GM19035 (cell line): Measurements from ENCODE around the gene GPSM1.
"Not testable (repeated sequence)": the region's sequence is repeated elsewhere in the genome, so short reads cannot be mapped to it uniquely, and the experiment has no call there.

Experiments used
- ATAC-seq: cut with Tn5 transposase; IDR thresholded peaks from one replicate; pipeline ENCODE4 v1.9.1; 2021; ENCODE audit not compliant: unreplicated experiment

Gene GPSM1

DNA sequence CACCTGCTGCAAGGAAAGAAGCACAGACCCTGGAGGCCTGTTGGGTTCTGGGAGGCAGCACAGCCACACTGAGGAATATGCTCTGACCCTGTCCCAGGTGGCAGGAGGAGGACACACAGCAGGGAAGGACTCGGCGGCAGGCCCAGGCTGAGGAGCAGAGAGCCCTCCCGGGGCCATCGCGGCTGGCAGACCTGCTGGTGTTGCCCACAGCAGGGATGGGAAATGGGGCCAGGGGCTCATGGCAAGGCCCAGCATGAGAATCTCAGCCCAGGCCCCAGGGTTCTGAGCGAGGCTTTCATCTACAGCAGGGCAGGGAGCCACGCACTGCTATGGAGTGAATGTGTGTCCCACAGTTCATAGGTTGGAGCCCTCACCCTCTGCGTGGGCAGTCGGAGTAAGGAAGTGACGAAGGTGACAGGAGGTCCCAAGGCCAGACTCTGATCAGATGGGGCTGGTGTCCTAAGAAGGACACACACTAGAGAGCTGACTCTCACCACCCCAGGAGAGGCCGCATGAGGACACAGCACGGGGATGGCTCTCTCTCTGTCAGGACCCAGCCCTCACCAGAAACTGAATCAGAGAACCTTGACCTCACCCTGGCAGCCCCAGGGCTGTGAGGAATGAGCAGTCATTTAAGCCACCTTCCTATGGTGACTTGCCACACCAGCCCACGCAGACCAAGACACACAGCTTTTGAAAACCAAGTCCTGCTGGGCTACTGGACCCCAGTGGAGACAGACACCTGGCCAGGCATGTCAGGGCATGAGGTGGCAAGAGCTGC lies 10.3 kb upstream of the GPSM1 start:
- ATAC-seq, result no peak

GRCh38 chr9:136317695-136318094 lies 9.6 kb upstream of the GPSM1 start:
- no peak for ATAC-seq

GRCh38 chr9:136318111-136318775 lies 9.1 kb upstream of the GPSM1 start:
- ATAC-seq, result no peak

- ATAC-seq, result no peak
These were observed 8.5 kb upstream of the GPSM1 start for GRCh38 chr9:136318776-136319241.

GRCh38 chr9:136319244-136319643 lies 8.1 kb upstream of the GPSM1 start:
- not testable (repeated sequence) for ATAC-seq

GRCh38 chr9:136319955-136320354 lies 7.4 kb upstream of the GPSM1 start:
- not testable (repeated sequence) for ATAC-seq

DNA sequence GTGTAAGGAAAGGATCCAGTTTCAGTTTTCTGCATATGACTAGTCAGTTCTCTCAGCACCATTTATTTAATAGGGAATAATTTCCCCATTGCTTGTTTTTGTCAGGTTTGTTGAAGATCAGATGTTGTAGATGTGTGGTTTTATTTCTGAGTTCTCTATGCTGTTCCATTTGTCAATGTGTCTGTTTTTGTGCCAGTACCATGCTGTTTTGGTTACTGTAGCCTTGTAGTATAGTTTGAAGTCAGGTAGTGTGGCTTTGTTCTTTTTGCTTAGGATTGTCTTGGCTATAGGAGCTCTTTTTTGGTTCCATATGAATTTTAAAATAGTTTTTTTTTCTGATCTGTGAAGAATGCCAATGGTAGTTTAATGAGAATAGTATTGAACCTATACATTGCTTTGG lies 6.4 kb upstream of the GPSM1 start:
- not testable (repeated sequence) for ATAC-seq

DNA sequence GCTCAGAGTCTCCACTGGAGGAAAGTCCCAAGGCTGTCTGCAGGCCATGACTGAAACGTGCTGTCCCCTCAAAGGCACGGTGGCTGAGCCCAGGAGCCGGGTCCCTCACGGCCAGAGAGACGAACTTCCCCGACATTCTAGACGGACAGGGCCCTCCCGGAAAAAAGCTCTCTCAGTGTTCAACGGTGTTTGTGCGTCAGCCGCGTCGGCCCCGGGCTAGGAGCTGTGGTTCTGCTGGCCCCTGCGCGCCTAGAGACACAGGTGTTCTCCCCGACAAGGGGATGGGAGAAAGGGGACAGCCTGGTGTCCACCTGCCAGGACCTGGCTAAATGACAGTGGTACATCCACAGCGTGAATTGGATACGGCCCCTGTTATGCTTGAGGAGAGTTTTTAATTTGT lies 5.8 kb upstream of the GPSM1 start:
- no peak for ATAC-seq

DNA sequence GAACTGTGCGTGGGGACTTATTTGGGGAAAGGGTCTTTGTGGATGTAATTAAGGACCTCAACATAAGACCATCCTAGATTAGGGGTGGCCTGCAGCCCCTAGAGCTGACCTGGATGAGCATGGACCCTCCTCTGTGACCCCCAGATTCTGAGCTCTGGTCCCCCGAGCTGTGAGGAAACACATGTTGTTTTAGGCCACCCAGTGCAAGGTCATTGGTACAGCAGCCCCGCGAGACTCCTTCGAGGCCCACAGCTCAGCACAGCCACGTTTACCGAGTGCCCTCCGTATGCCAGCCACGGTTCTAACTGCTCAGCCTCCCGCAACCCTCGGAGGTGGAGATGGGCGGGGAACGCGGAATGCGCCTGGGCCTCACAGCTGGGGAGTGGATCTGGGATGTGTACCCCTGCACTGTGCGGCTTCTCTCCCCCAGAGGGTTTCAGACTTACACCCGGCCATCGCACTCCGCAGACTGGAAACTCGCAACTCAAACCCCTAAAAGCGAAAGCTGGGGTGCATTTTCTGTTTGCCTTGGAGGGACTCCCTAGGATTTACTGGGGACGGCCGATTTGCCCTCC lies 4.5 kb upstream of the GPSM1 start:
- no peak for ATAC-seq

- no peak for ATAC-seq
These were observed 4.0 kb upstream of the GPSM1 start for GRCh38 chr9:136323371-136323789.

DNA sequence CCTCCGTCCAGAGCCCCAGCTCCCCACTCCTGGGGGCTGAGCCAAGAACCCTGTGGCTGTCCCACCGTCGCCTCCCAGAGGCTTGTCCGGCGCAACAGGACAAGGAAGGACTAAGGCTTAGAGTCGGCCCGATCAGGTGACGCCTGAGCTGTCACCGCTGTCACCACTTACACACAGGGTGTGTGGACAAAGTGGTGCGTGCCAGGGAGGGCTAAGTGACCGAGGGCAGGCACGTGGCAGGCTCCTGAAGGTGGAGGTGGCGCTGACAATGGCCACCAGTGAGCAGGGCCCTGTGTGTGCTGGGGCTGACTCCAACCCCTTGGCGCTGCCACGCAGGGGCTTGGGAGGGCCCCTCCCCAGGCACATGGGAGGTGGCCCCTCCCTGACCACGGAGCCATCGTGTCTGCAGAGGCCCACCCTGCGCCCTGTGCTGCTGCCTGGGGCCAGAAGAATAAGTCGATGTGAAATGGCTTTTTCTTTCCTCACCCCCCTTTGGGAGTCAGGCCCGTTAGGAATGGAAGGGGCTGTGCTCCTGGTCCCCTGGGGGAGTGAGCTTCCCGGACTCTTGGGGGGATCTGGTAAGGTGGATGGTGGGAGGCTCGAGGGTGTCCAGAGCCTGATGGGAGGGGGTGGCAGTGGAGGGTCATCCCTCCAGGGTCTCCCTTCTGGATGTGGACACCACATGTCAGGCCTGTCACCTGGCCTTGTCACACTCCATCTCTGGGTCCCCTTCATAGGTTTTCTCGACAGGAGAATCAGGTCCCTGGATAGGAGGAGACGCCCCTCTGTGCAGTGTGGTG lies 2.6 kb upstream of the GPSM1 start:
- no peak for ATAC-seq

- no peak for ATAC-seq
These were observed 2.0 kb upstream of the GPSM1 start for GRCh38 chr9:136325358-136325757.

- no peak for ATAC-seq
These were observed 1.1 kb upstream of the GPSM1 start for GRCh38 chr9:136326061-136326760.

DNA sequence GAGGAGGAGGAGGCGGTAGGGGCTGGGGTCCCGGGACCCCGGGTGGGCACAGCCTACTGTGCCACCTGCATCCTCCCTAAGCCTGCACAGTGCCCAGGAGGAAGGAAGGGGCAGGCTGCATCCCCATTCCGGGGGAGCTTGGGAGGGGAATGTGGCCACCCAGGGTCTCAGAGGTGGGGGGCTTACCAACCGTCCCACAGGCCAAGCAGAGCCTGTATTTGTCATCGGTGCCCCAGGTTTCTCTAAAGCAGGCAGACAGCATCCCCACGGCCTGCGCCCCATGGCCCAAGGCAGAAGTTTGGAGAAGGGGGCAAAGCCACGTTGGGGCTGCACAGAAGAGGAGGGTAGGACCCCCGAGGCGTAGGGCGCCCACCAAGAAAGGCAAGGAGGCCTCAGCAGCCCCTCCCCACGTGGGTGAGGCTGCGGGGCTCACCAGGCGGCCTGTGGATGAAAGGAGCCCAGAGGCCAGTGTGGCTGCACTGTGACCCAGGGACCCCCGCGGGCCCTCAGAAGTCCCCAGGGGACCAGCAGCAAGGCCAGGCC lies 507 bp upstream of the GPSM1 start:
- ATAC-seq, result no peak

GRCh38 chr9:136328011-136328621 lies 777 bp downstream of the GPSM1 start:
- no peak for ATAC-seq

DNA sequence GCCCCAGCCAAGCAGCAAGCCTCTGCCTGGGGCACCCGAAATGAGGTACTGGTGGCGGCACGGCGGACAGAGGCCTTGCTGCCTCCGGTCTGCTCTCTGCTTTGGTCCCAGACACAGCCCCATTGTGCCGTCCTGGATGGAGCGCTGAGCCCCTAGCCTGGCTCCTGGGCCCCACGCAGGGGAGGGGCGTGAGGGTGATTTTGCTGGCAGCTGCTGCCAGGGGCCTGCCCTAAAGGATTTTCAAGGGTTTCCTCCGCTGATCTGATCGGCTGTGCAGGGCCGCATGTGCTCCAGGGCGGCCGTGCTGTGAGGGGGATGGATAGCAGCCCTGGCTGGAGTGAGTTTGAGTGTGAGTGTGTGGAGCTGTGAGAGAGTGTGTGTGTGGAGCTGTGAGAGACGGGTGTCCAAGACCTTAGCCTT lies 1.3 kb downstream of the GPSM1 start:
- ATAC-seq, result no peak

- ATAC-seq, result no peak
These were observed 1.9 kb downstream of the GPSM1 start for GRCh38 chr9:136329211-136329627.

GRCh38 chr9:136329636-136330405 lies 2.5 kb downstream of the GPSM1 start:
- ATAC-seq, result no peak

GRCh38 chr9:136330406-136330990 lies 3.2 kb downstream of the GPSM1 start:
- ATAC-seq, result no peak
